ENCODE measurements around the gene SH3BGRL3.

SH3BGRL3 gene

DNA sequence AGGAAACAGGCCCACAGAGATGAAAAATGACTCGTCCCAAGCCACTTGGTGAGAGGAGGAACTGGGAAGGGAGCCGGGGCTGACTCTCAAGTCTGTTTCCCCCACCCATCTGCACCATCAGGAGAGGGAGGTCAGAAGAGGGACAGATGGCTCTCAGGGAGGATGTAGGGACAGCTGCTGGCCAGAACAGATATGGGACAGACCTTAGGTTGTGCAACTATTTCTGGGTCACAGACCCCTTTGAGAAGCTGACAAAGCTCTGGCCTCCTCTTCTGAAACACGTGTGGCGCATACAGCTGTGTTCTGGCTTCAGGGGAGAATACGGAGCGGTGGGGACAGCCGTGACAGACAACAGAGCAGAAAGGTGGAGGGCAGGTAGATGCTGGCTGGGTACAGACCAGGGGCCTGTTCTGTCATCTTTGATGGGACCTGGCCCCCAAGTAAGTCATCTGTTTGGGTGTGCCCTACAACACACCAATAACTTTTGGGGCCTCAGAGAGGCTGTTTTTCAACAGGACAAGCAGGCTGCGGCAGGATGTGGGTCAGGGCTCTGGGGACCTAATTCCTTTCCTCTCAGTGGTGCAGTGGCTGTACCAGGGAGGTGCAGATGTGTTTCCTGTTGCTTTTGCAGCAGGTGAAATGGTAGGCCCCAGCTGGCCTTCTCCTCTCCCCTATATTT, 7.3 kb downstream of the SH3BGRL3 start:
- Histone ChIP-seq H3K4me3 (ENCODE audit: insufficient read length, low read depth) (no peak overlapping the region), H3K36me3 (ENCODE audit: insufficient read depth, insufficient read length, low read length) (peaks cover 31% of the 10 kb centered on the region), H3K4me1 (ENCODE audit: insufficient read depth, insufficient read length) (peaks cover 43% of the 10 kb centered on the region), H3K9ac (ENCODE audit: insufficient read length, low read depth) (no peak overlapping the region), H3K9me3 (ENCODE audit: insufficient read depth, low read length) (no peaks in the 10 kb centered on the region), H3K27me3 (ENCODE audit: insufficient read depth, insufficient read length) (no peaks in the 10 kb centered on the region)
- no peak for TF ChIP-seq SUZ12 (IDR thresholded peaks at IDR 0.05; ENCODE audit: extremely low read depth, insufficient read depth, insufficient read length)
- TF ChIP-seq YY1 (IDR thresholded peaks at IDR 0.05; ENCODE audit: insufficient read depth, insufficient read length) = no peak
- TF ChIP-seq ZNF274 (IDR thresholded peaks at IDR 0.05; ENCODE audit: low read depth, low read length) = no peak
- no peak for DNase-seq (ENCODE audit: low read depth, low spot score)

DNA sequence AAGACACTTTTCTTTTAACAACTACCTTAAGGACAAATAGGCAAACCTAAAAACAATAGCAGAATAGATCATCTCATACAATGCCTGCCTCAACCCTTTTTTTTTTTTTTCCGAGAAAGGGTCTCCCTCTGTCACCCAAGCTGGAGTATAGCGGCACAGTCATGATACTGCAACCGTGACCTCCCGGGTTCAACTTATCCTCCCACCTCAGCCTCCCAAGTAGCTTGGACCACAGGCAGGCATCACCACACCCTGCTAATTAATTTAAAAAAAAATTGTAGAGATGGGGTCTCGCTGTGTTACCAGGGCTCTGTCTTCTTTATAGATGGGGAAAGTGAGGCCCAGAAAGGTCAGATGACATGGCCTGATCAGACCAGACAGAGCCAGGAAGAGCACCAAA, 7.9 kb downstream of the SH3BGRL3 start:
- no peak for TF ChIP-seq ZNF274 (IDR thresholded peaks at IDR 0.05; ENCODE audit: low read depth, low read length)
- no peak for TF ChIP-seq SUZ12 (IDR thresholded peaks at IDR 0.05; ENCODE audit: extremely low read depth, insufficient read depth, insufficient read length)
- TF ChIP-seq YY1 (IDR thresholded peaks at IDR 0.05; ENCODE audit: insufficient read depth, insufficient read length) = no peak
- peaks cover 37% of the 10 kb centered on the region for H3K4me1 ChIP-seq (ENCODE audit: insufficient read depth, insufficient read length)
- DNase-seq (ENCODE audit: low read depth, low spot score) = no peak
- H3K36me3 ChIP-seq (ENCODE audit: insufficient read depth, insufficient read length, low read length) = peaks cover 27% of the 10 kb centered on the region
- no peaks in the 10 kb centered on the region for H3K9me3 ChIP-seq (ENCODE audit: insufficient read depth, low read length)
- no peaks in the 10 kb centered on the region for H3K27me3 ChIP-seq (ENCODE audit: insufficient read depth, insufficient read length)
- no peak overlapping the region for H3K9ac ChIP-seq (ENCODE audit: insufficient read length, low read depth)
- no peak overlapping the region for H3K4me3 ChIP-seq (ENCODE audit: insufficient read length, low read depth)

DNA sequence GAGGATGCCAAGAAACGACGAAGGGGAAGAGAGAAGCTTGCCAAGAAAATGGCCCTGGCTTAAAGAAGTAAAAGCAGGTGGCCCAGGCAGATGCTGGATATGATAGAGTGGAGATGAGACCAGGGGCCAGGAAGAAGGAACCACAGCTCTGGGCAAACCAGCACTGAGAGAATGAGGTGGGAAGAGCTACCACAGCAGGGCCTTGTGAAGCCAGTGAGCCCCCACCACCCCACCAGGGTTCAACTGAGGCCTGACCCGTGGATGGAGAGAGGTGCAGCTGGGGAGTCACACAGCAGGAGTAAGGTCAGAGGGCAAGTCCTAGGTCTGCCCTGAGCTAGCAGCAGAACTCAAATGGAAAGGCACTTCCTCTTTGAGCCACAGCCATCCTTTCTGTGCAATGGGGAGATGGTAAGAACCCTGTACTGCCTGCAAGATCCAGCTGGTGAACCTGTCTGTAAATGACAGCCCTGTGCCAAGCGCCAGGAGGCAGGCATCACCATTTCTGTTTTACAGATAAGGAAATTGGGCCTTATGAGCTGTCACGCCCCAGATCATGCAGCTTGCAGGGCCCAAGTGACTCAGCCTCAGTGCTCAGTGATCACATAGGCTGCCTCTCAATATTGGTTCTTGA, 8.5 kb downstream of the SH3BGRL3 start:
- Histone ChIP-seq H3K27me3 (ENCODE audit: insufficient read depth, insufficient read length) (no peaks in the 10 kb centered on the region), H3K9ac (ENCODE audit: insufficient read length, low read depth) (no peak overlapping the region), H3K9me3 (ENCODE audit: insufficient read depth, low read length) (no peaks in the 10 kb centered on the region), H3K4me3 (ENCODE audit: insufficient read length, low read depth) (no peak overlapping the region), H3K4me1 (ENCODE audit: insufficient read depth, insufficient read length) (peaks cover 34% of the 10 kb centered on the region), H3K36me3 (ENCODE audit: insufficient read depth, insufficient read length, low read length) (peaks cover 24% of the 10 kb centered on the region)
- no peak for DNase-seq (ENCODE audit: low read depth, low spot score)
- TF ChIP-seq SUZ12 (IDR thresholded peaks at IDR 0.05; ENCODE audit: extremely low read depth, insufficient read depth, insufficient read length) (no peak), ZNF274 (IDR thresholded peaks at IDR 0.05; ENCODE audit: low read depth, low read length) (no peak), YY1 (IDR thresholded peaks at IDR 0.05; ENCODE audit: insufficient read depth, insufficient read length) (no peak)

DNA sequence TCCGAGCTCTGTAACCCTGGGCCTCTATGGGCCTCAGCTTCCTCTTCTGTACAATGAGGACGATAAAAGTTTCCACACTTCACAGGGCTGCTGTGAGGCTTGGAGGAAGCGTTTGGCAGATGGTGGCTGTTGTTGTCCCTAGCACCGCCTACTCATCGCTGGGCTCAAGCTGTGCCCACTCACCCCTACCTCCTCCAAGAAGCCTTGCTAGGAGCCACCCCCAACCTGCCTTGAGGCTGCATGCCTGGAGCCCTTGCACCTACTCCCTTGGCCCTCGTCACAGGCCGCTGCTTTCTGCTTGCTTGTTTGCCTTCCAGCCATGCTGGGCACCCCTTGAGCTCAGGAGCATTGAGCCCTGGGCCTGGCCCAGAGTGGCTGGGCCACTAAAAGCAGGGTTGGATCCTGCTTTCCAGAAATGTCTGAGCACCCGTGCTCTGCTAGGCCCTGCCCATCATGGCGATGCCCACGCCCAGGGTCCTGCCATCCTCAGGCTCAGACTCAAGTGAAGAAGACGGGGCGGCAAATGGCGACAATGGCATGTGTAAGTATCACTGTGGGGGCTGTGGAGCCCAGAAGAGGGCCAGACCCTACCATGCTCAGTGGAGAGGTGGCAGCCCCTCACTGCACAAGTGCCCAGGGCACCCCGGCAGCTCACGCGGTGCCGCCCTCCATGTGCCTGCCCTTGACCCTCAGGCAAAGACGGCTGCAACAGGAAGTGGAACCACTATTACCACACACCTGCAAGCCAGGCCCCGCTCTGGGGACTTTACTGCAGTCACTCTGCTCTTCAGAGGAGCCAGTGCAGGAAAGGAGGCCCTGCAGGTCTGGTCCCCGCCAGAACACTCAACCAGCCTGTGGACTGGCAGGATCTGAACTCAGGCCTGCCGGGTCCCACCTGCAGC, 9.5 kb downstream of the SH3BGRL3 start:
- Histone ChIP-seq H3K36me3 (ENCODE audit: insufficient read depth, insufficient read length, low read length) (peaks cover 21% of the 10 kb centered on the region), H3K9ac (ENCODE audit: insufficient read length, low read depth) (no peak overlapping the region), H3K27me3 (ENCODE audit: insufficient read depth, insufficient read length) (no peaks in the 10 kb centered on the region), H3K4me3 (ENCODE audit: insufficient read length, low read depth) (no peak overlapping the region), H3K4me1 (ENCODE audit: insufficient read depth, insufficient read length) (peaks cover 32% of the 10 kb centered on the region), H3K9me3 (ENCODE audit: insufficient read depth, low read length) (no peaks in the 10 kb centered on the region)
- TF ChIP-seq YY1 (IDR thresholded peaks at IDR 0.05; ENCODE audit: insufficient read depth, insufficient read length) (no peak), ZNF274 (IDR thresholded peaks at IDR 0.05; ENCODE audit: low read depth, low read length) (no peak), SUZ12 (IDR thresholded peaks at IDR 0.05; ENCODE audit: extremely low read depth, insufficient read depth, insufficient read length) (no peak)
- no peak for DNase-seq (ENCODE audit: low read depth, low spot score)

DNA sequence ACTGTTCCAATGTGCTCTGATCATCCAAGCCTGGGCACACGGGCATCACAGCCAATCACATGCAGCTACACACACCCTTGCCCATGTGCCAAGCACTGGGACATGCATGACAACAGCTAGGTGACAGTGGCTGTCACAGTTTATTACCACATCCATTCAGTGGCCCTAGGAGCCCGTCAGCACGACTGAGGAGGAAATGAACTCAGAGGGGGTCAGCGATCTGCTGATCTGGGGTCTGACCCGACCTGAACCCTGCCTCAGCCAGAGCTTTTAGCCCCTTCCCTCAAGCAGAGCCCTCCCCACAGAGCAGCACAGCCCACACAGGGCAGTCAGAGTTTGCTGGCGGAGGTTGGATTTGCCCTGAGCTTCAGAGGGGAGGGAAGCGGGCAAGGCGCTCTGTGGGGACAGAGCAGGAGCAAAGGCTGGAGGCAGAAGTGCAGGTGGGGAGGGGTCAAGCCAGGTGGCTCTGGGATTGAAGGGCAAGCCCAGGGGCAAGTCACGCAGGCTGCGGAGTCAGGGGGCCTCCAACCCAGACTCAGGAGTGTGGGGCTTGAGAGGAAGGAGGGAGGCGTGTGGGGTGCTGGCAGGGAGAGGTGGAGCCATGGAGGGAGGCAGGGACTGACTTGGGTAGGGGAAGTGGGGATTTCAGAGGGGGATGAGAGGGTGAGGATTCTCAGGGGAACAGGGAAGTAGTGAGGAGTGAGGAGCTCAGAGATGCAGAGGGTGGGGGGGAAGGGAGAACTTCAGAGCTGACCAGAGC, 10.4 kb downstream of the SH3BGRL3 start:
- Histone ChIP-seq H3K4me3 (ENCODE audit: insufficient read length, low read depth) (no peak overlapping the region), H3K4me1 (ENCODE audit: insufficient read depth, insufficient read length) (peaks cover 26% of the 10 kb centered on the region), H3K9ac (ENCODE audit: insufficient read length, low read depth) (peak overlapping the region; percentile 63), H3K9me3 (ENCODE audit: insufficient read depth, low read length) (no peaks in the 10 kb centered on the region), H3K27me3 (ENCODE audit: insufficient read depth, insufficient read length) (no peaks in the 10 kb centered on the region), H3K36me3 (ENCODE audit: insufficient read depth, insufficient read length, low read length) (peaks cover 21% of the 10 kb centered on the region)
- TF ChIP-seq YY1 (IDR thresholded peaks at IDR 0.05; ENCODE audit: insufficient read depth, insufficient read length) (no peak), ZNF274 (IDR thresholded peaks at IDR 0.05; ENCODE audit: low read depth, low read length) (no peak), SUZ12 (IDR thresholded peaks at IDR 0.05; ENCODE audit: extremely low read depth, insufficient read depth, insufficient read length) (no peak)
- DNase-seq (ENCODE audit: low read depth, low spot score) = no peak

DNA sequence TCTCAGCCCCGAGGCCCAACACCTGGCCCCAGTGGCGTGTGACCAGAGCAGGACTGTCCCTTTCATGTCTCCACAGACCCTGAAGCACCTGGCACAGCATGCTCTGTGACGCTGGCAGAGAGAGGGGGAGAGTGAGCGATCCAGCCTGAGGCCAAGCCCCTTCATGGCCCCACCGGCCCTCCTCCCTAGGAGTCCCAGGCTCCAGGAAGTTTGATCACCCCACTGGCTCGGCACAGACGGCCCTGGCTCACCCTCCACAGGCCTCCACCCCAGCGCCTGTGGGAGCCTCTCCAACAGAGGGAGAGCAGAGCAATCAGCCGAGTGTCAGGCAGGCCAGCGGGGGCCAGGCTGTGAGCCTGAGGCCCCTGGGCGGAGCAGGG, 11.0 kb downstream of the SH3BGRL3 start:
- peaks cover 22% of the 10 kb centered on the region for H3K4me1 ChIP-seq (ENCODE audit: insufficient read depth, insufficient read length)

More for the DNA sequence above, 11.0 kb downstream of the SH3BGRL3 start:
- DNase-seq (ENCODE audit: low read depth, low spot score) = no peak
- Histone ChIP-seq H3K4me3 (ENCODE audit: insufficient read length, low read depth) (no peak overlapping the region), H3K9ac (ENCODE audit: insufficient read length, low read depth) (peak overlapping the region; percentile 63), H3K36me3 (ENCODE audit: insufficient read depth, insufficient read length, low read length) (peaks cover 27% of the 10 kb centered on the region), H3K27me3 (ENCODE audit: insufficient read depth, insufficient read length) (no peaks in the 10 kb centered on the region), H3K9me3 (ENCODE audit: insufficient read depth, low read length) (no peaks in the 10 kb centered on the region)
- no peak for TF ChIP-seq SUZ12 (IDR thresholded peaks at IDR 0.05; ENCODE audit: extremely low read depth, insufficient read depth, insufficient read length)
- no peak for TF ChIP-seq ZNF274 (IDR thresholded peaks at IDR 0.05; ENCODE audit: low read depth, low read length)
- TF ChIP-seq YY1 (IDR thresholded peaks at IDR 0.05; ENCODE audit: insufficient read depth, insufficient read length) = no peak
